Peyer's patch (tissue), 4 donors: ENCODE measurements around the gene BCL7C.

ENCODE experiments used
- POLR2A ChIP-seq, 2 donors: fragments of 450-650 bp; IDR thresholded peaks; one replicate each; pipeline ENCODE4 v1.5.1; 2017; ENCODE audit warnings: antibody characterized with exemption in 2 of 2, mild to moderate bottlenecking in 2 of 2, moderate library complexity in 2 of 2
- TF ChIP-seq, protein P1 (sequence below), 6 experiments: fragments of 450-650 bp in 4 of 6; fragments of 200-600 bp in 2 of 6; sonication (generic) in 1 of 6; IDR thresholded peaks; one replicate each; pipeline ENCODE4 v1.5.1; 2017 to 2019; ENCODE audit warnings: antibody characterized with exemption in 6 of 6, mild to moderate bottlenecking in 3 of 6, moderate library complexity in 1 of 6

DNA sequence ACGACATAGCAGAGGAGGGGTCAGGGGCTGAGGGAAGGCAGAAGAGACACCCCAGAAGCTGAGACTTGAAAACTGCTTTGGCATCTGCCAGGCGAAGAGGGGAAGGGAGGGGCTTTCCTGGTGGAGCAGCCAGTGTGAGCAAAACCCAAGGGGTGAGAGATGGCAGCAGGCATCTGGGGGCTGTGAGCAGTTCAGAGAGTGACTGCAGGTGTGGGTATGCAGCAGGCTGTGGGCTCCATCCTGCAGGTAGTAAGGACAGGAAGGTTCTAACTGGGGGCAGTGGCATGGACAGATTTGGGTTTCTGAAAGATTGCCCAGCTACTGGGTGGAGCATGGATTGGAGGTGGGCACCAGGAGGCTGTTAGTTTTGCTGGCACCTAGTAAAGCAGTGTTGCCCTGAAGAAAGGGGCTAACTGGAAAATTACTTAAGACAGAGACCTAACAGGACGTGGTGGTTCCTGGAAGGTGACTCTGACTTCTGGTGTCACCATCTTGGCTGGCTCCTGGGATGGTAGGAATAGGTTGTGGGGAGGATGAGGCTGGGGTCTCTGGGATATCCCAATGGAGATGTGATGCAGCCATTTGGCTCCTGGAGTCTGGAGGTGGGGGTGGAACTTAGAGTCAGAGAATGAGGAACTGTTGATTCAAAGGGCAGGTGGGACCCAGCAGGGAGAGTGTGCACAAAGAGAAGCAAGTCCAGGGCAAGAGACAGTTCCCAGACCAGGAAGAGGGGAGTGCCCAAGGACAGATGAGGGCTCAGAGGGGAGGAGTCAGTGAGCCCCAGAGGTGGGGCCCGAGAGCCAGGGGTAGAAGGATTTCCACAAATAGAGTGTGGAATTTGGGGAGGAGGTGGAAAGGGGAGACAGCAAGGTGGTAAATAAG lies 11.2 kb downstream of the BCL7C start:
- TF ChIP-seq POLR2A (IDR thresholded peaks at IDR 0.05), result no peak
- TF ChIP-seq, protein P1, sequence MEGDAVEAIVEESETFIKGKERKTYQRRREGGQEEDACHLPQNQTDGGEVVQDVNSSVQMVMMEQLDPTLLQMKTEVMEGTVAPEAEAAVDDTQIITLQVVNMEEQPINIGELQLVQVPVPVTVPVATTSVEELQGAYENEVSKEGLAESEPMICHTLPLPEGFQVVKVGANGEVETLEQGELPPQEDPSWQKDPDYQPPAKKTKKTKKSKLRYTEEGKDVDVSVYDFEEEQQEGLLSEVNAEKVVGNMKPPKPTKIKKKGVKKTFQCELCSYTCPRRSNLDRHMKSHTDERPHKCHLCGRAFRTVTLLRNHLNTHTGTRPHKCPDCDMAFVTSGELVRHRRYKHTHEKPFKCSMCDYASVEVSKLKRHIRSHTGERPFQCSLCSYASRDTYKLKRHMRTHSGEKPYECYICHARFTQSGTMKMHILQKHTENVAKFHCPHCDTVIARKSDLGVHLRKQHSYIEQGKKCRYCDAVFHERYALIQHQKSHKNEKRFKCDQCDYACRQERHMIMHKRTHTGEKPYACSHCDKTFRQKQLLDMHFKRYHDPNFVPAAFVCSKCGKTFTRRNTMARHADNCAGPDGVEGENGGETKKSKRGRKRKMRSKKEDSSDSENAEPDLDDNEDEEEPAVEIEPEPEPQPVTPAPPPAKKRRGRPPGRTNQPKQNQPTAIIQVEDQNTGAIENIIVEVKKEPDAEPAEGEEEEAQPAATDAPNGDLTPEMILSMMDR (IDR thresholded peaks at IDR 0.05), result no peak
